NCI-H510A (cell line): ENCODE measurements around the gene TM4SF4.

Experiments
- DNase-seq: peaks from one replicate; lab custom pipeline; 2025; lab: John Stamatoyannopoulos, UW

Gene TM4SF4

GRCh38 chr3:149486726-149487125, 12.2 kb downstream of the TM4SF4 start:
- no peak for DNase-seq

DNA sequence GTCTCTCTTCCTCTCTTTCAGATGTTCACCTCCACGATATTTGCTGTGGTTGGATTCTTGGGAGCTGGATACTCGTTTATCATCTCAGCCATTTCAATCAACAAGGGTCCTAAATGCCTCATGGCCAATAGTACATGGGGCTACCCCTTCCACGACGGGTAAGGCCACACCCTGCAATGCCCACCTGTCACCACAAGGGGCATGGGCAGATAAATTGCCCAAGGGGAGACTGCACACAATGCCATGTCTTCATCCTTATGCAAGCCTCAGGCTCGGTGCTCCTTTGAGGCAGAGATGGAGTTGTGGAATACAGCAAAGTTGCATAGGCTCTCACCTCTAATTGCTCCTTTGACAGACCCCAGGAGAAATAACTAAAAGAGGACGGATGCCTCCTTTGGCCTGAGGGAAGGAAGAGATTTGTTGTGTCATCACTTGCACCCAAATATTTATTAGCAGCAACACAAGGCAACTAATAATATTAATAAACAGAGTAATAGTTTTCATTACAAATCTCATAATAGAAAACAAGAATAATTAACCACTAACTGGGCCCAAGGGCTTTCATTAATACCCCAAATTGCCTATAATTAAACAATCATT, 13.2 kb downstream of the TM4SF4 start:
- no peak for DNase-seq

GRCh38 chr3:149489060-149489690, 14.7 kb downstream of the TM4SF4 start:
- no peak for DNase-seq

- DNase-seq: no peak
These were observed 15.9 kb downstream of the TM4SF4 start for GRCh38 chr3:149490260-149490971.

- DNase-seq: no peak
These were observed 19.0 kb downstream of the TM4SF4 start for GRCh38 chr3:149493315-149494021.

- peak; percentile 9 for DNase-seq
These were observed 19.7 kb downstream of the TM4SF4 start for GRCh38 chr3:149494022-149494758.

- DNase-seq: no peak
These were observed 20.5 kb downstream of the TM4SF4 start for GRCh38 chr3:149494759-149495580.

- DNase-seq: no peak
These were observed 21.2 kb downstream of the TM4SF4 start for GRCh38 chr3:149495581-149496125.

DNA sequence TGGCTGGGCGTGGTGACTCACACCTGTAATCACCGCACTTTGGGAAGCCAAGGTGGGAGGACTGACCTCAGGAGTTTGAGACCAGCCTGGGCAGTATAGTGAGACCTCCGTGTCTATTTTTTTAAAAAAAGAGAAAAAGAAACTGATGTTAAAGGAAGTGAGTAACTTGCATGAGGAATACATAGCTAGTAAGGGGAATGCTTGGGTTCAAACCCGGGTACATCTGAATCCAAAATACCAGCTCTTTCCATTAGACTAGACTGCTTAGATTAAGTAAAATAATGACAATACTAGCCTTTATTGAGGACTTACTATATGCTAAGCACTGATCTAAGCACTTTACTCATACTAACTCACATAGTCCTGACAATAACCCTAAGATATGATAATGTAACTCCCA, 22.4 kb downstream of the TM4SF4 start:
- DNase-seq: no peak

- no peak for DNase-seq
These were observed 23.6 kb downstream of the TM4SF4 start for GRCh38 chr3:149497966-149498670.

DNA sequence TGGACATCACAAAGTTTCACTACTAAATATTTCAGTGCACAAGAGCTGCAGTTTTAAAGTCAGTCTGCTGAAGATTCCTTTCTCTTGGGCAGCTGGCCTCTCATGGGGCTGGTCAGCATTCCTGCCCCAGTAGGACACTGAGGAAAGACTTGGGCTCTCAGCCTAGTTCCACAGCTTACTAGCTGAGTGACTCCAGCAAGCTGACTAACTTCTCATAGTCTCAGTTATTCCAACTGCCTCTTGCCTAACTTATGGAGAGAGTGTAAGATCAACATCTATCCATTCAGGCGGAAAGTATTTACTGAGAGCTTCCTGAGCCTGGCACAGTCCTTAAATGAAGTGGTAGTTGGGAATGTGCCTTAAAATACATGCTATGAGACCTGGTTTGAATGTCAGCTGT, 27.0 kb downstream of the TM4SF4 start:
- no peak for DNase-seq

GRCh38 chr3:149502438-149502837, 27.9 kb downstream of the TM4SF4 start:
- no peak for DNase-seq

DNA sequence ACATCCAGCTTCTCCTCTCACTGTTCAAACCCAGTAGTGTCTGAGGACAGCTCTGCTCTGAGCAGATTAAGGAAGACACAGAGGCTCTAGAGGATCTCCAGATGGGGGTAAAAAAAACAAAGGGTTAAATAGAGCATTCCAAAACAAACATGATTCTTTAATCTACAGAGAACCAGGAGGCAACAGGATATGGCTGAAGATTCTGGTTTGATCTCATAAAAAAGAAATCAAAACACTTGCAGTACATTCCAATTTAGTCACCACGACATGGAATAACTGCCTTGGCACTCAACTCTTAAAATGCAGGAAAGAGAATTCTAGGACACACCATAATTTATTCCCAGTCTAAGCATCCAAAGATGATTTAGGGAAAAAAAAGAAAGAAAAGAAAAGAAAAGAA, 32.0 kb downstream of the TM4SF4 start:
- no peak for DNase-seq

DNA sequence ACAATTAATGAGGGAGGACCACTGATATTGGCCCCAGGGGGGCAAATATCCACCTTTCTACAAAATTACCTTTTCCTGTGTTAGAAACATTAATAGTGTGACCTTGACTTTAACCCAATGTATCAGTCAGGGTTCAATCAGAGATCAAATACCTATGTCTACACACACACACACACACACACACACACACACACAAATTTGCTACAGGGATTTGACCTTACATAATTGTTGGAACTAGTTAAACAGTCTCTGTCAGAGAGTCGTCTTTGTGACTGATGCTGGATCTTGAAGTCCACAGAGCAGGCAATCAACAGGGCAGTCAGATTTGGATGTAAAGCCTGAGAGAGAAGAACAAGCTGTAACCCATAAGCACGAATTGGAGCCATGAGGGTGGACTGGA, 32.5 kb downstream of the TM4SF4 start:
- DNase-seq: no peak

- no peak for DNase-seq
These were observed 33.2 kb downstream of the TM4SF4 start for GRCh38 chr3:149507491-149508324.

DNA sequence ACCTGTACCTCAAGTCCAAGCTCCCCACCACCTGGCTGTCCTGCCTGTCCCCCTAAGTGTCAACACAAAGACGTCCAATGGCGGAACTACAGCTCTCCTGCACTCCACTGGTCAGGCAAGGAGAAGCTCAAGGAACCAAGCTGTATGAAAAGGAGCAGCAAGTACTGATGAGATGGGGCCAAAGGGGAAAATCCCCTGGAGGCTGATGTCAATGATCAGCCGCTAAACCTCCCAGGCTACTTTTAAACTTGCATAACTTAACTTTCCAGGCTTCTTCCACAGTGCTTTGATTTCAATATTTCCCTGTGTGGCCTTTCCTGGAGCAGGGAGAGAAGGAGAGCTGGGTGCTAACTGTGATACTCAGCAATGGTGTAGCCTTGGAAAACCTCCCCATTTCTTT, 35.0 kb downstream of the TM4SF4 start:
- no peak for DNase-seq

DNA sequence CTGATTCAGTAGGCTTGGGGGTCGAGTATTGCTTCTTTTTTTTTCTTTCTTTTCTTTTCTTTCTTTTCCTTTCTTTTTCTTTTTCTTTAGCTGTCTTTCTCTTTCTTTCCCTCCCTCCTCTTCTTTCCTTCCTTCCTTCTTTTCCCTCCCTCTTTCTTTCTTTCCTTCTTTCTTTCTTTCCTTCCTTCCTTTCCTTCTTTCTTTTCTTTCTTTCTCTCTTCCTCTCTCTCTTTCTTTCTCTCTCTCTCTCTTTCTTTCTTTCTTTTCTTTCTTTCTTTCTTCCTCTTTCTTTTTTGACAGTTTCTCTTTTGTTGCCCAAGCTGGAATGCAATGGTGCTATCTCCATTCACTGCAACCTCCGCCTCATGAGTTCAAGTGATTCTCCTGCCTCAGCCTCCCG, 36.0 kb downstream of the TM4SF4 start:
- DNase-seq: no peak

DNA sequence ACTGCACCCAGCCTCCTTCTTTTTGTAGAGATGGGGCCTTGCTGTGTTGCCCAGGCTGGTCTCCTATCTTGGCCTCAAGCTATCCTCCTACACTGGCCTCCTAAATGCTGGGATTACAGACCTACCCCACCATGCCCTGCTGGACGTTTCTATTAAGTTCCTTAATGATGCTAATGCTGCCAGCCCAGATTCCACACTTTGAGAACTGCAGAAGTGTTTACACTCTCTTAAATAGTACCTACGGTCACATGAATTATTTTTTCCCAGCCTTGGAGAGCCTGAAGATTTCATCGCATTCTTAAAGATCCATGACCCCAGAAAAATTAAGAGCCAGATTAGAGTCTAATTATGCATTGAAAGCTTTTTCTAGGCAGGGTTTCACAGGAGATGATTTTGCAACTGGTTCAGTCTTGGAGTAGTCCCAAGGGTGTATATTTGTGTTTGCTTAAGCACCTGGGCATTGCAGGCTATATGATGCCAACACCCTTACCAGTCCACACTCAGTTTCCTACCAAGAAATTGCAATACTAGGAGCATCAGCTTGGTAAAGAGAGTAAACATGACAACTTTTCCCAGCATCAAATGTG, 36.6 kb downstream of the TM4SF4 start:
- no peak for DNase-seq
